GM18498 (cell line): Measurements from ENCODE around the gene SLC35F1.

Experiments
- ATAC-seq: cut with Tn5 transposase; IDR thresholded peaks from one replicate; pipeline ENCODE4 v1.9.1; 2021; ENCODE audit warnings: mild to moderate bottlenecking, moderate library complexity; ENCODE audit not compliant: unreplicated experiment

SLC35F1 gene

DNA sequence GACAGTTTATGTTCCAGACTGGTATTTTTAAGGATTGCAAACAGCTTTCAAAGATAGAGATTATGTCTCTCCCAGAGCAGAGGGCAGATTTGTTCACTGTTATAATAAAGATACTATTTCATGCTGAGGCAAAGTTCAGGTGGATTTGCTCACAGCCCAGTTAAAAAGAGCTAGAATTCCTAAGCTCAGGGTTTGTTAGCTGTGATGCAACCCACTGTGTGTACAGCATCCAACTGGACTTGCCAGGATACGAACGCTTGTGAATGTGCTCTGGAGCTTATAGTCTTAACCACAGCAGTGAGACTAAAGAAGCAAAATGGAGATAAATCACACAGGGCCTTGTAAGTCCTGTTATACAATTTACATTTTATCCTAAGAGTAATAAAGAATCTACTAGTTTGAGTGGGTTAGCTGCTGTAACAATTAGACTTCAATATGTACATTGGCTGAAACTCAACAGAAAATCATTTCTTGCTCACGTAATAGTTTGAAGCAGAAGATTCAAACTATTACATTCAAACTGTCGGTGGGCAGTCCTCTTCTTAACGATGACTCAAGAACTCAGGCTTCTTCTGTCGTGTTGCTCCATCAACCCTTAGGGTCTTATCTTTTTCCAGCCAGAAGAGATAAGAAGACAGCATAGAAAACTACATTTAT lies 437.1 kb downstream of the SLC35F1 start:
- no peak for ATAC-seq

DNA sequence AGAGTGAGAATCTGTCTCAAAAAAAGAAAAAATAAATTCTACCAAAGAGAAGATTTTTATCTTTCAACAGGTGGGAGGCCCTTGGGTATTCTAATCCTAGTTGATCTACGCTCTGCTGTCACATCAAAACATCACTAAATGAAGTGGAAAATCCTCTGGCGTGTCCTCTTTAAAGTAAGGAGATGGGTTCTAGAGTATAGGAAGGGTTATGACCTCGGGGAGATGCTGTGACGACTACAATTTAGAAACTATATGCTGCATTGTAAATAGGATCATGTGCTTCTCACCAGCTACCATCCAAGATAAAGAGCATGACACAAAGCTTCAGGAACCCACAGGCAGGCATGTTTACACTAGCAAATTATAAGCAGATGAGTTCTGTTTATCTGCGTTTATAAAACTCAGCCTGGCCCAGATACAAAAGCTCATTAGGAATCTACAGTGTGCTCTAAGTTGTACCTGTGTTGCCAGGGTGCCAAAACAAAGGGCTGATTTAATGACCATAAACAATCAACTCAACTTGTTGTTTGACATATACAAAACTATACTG lies 443.9 kb downstream of the SLC35F1 start:
- ATAC-seq, result no peak

DNA sequence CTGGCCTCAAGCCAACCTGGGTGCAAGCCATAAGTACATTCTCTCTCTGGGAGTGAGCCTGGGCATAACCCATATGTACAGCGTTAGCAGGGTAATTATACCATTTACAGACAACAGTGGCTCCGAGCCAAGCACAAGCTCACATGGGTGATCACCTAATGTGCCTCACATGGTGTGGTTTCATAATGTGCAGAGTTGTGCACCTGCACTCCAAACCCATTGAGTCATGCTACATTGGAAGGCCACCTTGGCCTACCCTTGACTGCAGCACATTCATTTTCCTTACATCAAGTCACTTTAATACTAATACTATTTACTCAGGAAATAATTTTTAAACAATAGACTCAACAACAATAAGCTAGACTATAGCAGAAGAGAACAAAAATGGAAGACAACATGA lies 446.5 kb downstream of the SLC35F1 start:
- ATAC-seq, result no peak

DNA sequence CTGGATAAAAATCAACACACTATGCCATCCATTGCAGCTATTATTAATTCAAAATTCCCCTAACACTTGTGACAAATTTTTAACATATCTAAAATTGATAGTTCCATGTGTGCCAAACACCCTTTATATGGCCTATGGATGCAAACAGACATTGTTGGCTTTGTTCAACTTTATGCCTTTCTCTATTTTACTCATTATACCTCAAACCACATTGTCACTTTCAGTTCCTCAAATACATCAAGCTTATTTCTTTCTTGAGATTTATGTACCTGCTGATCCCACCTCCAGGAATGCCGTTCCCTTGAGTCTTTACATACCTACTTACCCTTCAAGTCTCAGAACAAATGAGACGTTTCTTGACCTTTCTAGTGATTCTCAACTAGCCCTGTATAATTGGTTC lies 447.6 kb downstream of the SLC35F1 start:
- ATAC-seq, result peak; percentile 96

DNA sequence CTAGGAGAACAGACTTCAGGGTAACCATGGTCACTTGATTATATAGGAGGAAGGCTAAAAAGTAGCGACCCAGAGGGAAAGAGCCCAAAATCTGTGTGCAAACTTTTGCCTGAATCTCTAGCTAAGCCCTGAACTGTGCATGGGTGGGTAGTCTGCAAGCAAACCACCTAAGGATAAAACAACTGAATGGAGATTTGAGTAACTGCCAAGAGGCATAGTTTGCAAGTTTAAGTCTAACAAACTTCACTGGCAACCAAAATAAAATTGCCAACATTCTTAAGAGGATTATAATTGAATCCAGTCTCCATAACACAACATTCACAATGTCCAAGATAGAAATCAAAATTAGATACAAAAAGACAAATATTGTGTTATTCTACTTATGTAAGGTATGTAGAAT lies 449.0 kb downstream of the SLC35F1 start:
- ATAC-seq, result no peak

DNA sequence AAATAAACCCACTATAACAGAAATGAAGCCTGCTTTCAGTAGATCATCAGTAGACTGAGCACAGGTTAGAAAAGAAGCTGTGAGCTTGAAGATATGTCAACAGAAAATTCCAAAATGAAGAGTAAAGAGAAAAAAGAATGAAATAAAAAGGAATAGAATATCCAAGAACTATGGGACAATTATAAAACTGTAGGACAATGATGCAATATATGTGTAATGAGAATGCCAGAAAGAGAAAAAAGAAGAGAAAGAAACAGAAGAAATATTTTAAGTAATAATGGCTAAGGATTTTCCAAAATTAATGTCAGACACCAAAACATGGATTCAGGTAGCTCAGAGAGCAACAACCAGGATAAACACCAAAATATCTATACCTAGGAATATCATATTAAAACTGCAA lies 449.6 kb downstream of the SLC35F1 start:
- ATAC-seq, result no peak
